ENCODE data around the gene CDNF.

GRCh38 chr10:14810969-14811953 is 26.6 kb downstream of the CDNF start:
- TF ChIP-seq POLR2A (IDR thresholded peaks at IDR 0.05) (no peak), CTCF (IDR thresholded peaks at IDR 0.05) (no peak), POLR2AphosphoS5 (IDR thresholded peaks at IDR 0.05; ENCODE audit: insufficient read depth in 1 of 2, low read depth in 1 of 2) (no peak)

Measured in vagina (tissue), 2 donors.